Esophagus (tissue), 2 donors: ENCODE results near the gene NFIA. TPM values are rescaled to one million over a fixed set of nuclear protein-coding genes. Genes with fewer than 3 reads are reported as not detected.
"Not testable (repeated sequence)": the region's sequence is repeated elsewhere in the genome, so short reads cannot be mapped to it uniquely, and the experiment has no call there.

Experiments used
- H3K27ac ChIP-seq, 2 donors: one replicate each; pipeline ENCODE4 v1.5.1; 2013; ENCODE audit warnings: low read depth in 2 of 2, mild to moderate bottlenecking in 2 of 2, inconsistent platforms in 1 of 2, low read length in 1 of 2, moderate library complexity in 1 of 2
- H3K27me3 ChIP-seq, 2 donors: one replicate each; pipeline ENCODE4 v1.6.1; 2013; ENCODE audit warnings: low read length in 2 of 2, control low read depth in 1 of 2, mild to moderate bottlenecking in 1 of 2; ENCODE audit not compliant: insufficient read depth in 2 of 2, control insufficient read depth in 1 of 2
- H3K36me3 ChIP-seq, 2 donors: one replicate each; pipeline ENCODE4 v1.6.1; 2013; ENCODE audit warnings: low read length in 1 of 2; ENCODE audit not compliant: control insufficient read depth in 2 of 2, insufficient read depth in 2 of 2
- H3K4me1 ChIP-seq, 2 donors: one replicate each; pipeline ENCODE4 v1.6.1; 2013; ENCODE audit warnings: low read length in 1 of 2; ENCODE audit not compliant: control insufficient read depth in 2 of 2, insufficient read depth in 2 of 2
- H3K4me3 ChIP-seq, 2 donors: one replicate each; pipeline ENCODE4 v1.5.1; 2013; ENCODE audit warnings: low read length in 2 of 2, mild to moderate bottlenecking in 2 of 2, low read depth in 1 of 2, moderate library complexity in 1 of 2
- H3K9me3 ChIP-seq, 2 donors: one replicate each; pipeline ENCODE4 v1.6.1; 2013; ENCODE audit warnings: mild to moderate bottlenecking in 2 of 2, low read depth in 1 of 2, low read length in 1 of 2, moderate library complexity in 1 of 2; ENCODE audit not compliant: control insufficient read depth in 2 of 2, insufficient read depth in 1 of 2
- WGBS, 2 donors: extraction: QIAGEN DNeasy Blood & Tissue Kit; methylation state at CpG; one replicate each; pipeline ENCODE4 v1.1.7; 2013; 5-methylcytosine and 5-hydroxymethylcytosine counted together
- polyA plus RNA-seq, 2 donors: library from polyadenylated mRNA; stranded (reverse); fragments of 200-250 nt; gene quantifications; one replicate each; pipeline ENCODE4 v1.2.3, GENCODE V29; 2013
- donor health status: healthy with polysubstance abuse.
- donor health status: Bipolar disorder and iron deficiency.

Gene NFIA
- polyA plus RNA-seq, 2 donors, result 9.0 to 11.0 TPM

DNA sequence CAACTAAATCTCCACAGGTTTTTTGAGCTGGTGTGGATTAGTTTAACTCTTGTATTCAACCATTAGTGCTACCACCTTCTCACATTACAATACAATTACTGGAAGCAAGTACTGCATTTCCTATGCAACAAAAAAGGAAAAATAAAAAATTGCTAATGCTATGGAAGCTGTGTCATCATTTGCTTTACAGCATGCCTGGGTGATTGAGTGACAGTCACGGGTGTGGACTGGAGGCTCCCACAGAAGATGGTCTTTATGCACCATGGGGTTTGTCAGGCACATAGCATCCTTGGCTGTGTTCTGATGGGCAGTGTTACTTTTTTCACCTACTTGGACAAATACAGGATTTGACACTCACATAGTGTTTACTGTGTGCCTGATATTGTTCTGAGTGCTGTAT lies 380.3 kb downstream of the NFIA start:
- no peaks in the 10 kb centered on the region for H3K4me1 ChIP-seq
- no peaks in the 10 kb centered on the region for H3K9me3 ChIP-seq
- H3K27me3 ChIP-seq, result no peaks in the 10 kb centered on the region
- 95 to 96% methylated on average over 1 of the region's 1 CpG for WGBS, 2 donors
- H3K36me3 ChIP-seq, result no peaks in the 10 kb centered on the region
- no peak overlapping the region for H3K27ac ChIP-seq
- H3K4me3 ChIP-seq, result no peak overlapping the region

DNA sequence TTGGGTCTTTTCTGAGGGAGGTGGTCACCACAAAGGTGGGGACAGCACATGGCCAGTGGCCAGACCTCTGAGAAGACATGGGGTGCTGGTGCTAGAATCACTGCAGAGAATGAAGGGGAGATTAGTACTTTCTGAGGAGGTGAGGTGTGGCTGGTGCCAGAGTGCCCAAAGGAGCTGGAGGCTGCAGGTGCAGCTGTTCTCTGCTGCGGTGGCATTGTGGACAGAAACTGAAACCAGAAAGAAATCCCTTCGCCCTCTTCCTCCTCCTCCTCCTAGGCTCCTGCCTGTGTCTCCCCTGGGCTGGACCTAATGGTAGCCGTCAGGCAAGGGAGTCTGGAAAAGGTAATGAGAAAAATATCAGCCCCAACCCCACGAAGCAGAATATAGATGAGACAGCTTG lies 380.9 kb downstream of the NFIA start:
- WGBS, 2 donors, result 66 to 78% methylated on average over 4 of the region's 4 CpGs

DNA sequence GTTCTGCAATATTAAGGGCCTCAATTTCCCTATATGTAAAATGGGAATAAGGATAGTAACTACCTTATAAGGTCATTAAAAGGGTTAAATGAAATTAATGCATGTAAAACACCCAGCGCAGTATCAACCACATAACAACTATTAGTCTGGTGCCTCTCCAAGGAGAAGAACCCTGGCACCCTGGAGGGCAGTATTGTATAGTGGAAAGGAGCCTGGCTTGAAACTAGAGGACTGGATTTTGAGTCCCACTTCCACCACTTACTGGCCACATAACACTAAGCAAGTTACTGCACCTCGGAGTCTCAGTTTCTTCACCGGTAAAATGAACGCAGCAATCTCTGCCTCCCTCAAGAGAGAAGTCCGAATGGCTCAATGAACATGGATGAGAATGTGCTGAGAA lies 385.5 kb downstream of the NFIA start:
- H3K4me3 ChIP-seq, H3K27me3 ChIP-seq, H3K36me3 ChIP-seq, H3K9me3 ChIP-seq, H3K4me1 ChIP-seq, H3K27ac ChIP-seq: not testable (repeated sequence)
- 95 to 96% methylated on average over 5 of the region's 5 CpGs for WGBS, 2 donors

More for the DNA sequence above, 380.9 kb downstream of the NFIA start:
- no peaks in the 10 kb centered on the region for H3K27me3 ChIP-seq
- H3K4me3 ChIP-seq, result no peak overlapping the region
- H3K4me1 ChIP-seq, result no peaks in the 10 kb centered on the region
- H3K27ac ChIP-seq, result no peak overlapping the region
- H3K9me3 ChIP-seq, result no peaks in the 10 kb centered on the region
- H3K36me3 ChIP-seq, result no peaks in the 10 kb centered on the region

DNA sequence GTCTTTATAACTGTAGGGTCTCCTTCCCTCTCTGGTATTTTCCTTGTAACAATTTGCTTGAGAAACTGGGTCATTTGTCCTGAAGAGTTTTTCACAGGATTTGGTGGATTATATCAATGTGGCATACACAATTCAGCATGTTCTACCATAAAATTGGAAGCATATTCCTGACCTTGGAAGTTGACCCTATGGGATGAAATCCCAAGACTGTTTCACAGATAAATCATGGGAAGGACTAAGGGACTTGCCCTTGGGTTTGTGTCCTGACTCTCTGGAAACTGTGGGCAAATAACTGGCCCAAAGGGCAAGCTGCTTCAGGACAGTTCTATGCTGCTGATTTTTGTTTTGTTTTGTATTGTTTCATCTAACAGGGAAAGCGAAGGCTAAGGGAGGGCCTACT lies 387.0 kb downstream of the NFIA start:
- WGBS, 2 donors, result 81 to 95% methylated on average over 1 of the region's 1 CpG

GRCh38 chr1:61472876-61473275 lies 390.5 kb downstream of the NFIA start:
- Histone ChIP-seq H3K36me3 (no peaks in the 10 kb centered on the region), H3K9me3 (no peaks in the 10 kb centered on the region), H3K27me3 (no peaks in the 10 kb centered on the region), H3K4me1 (peaks cover 0 to 3% of the 10 kb centered on the region in 2 donors), H3K4me3 (no peak overlapping the region), H3K27ac (peak overlapping the region in 1 of 2 donors; percentile 37)
- WGBS, 2 donors, result 36 to 41% methylated on average over 3 of the region's 3 CpGs

More for the DNA sequence above, 387.0 kb downstream of the NFIA start:
- Histone ChIP-seq H3K4me1 (no peaks in the 10 kb centered on the region), H3K36me3 (no peaks in the 10 kb centered on the region), H3K27ac (no peak overlapping the region), H3K27me3 (no peaks in the 10 kb centered on the region), H3K9me3 (no peaks in the 10 kb centered on the region), H3K4me3 (no peak overlapping the region)

DNA sequence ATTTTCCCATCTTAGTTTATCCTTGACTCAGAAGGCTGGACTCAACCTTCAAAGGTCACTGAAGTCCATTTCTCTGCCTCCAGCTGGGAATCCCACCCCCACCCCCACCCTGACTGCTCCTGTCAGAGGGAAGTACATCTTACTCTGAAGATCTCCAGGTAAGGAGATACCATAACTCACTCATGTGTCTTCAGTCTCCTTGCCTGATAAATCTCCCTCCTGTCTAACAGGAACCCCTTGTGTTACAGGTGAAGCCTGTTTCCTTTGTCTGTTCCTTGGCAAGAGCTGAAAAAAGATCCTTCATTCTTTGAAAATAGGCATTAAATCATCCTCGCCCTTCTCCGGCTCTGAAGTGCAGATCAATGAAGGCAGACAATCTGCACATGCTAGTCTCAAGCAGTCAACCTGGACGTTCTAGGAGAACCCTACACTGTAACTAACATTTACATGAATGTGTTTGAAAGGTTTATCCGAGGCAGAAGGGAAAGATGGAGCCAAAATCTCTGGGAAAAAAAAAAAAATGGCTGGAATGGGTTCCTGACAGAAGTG lies 392.0 kb downstream of the NFIA start:
- Histone ChIP-seq H3K4me3 (no peak overlapping the region), H3K4me1 (peaks cover 0 to 3% of the 10 kb centered on the region in 2 donors), H3K9me3 (no peaks in the 10 kb centered on the region), H3K36me3 (no peaks in the 10 kb centered on the region), H3K27me3 (no peaks in the 10 kb centered on the region), H3K27ac (peak overlapping the region in 1 of 2 donors; percentile 40)
- WGBS, 2 donors, result 47 to 59% methylated on average over 4 of the region's 4 CpGs

- H3K4me1 ChIP-seq, result peaks cover 0 to 3% of the 10 kb centered on the region in 2 donors
- H3K27ac ChIP-seq, result no peak overlapping the region
- no peak overlapping the region for H3K4me3 ChIP-seq
- WGBS, 2 donors, result 88% methylated on average over 3 of the region's 3 CpGs
- H3K36me3 ChIP-seq, result no peaks in the 10 kb centered on the region
- H3K27me3 ChIP-seq, result no peaks in the 10 kb centered on the region
- no peaks in the 10 kb centered on the region for H3K9me3 ChIP-seq
Observed at GRCh38 chr1:61474963-61475362, 392.6 kb downstream of the NFIA start.

GRCh38 chr1:61477301-61477700 lies 394.9 kb downstream of the NFIA start:
- Histone ChIP-seq H3K4me1 (peaks cover 0 to 3% of the 10 kb centered on the region in 2 donors), H3K9me3 (no peaks in the 10 kb centered on the region), H3K27me3 (no peaks in the 10 kb centered on the region), H3K36me3 (no peaks in the 10 kb centered on the region), H3K27ac (no peak overlapping the region), H3K4me3 (no peak overlapping the region)
- WGBS, 2 donors, result 85 to 90% methylated on average over 7 of the region's 7 CpGs

DNA sequence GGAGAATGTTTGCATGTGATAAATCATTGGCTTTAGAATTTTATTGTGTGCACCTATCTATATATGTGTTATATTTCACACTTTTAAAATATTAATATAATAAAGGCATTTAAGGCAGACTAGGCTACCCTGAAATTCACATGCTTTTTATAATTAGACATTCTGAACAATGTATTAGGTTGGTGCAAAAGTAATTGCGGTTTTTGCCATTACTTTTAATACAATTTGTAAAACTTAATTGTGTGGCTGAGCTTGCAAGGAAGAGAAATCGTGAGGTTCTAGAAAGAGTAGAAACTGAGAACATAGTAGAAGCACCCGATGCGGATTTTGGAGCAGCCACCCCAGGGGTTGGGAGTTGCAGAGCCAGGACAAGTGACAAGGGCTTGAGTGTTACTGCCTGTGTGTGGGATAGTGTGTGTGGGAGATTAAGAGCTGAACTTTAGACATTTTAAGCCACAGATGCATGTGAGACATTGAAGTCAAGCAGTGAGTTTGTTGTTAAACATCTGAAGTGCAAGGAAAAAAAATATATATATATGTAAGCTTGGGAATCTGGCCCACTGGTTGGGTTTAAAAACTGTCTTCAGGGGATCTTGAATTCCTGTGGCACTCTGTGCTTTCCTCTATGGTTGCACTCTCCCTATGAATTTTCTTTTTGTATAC lies 398.0 kb downstream of the NFIA start:
- no peaks in the 10 kb centered on the region for H3K27me3 ChIP-seq
- WGBS, 2 donors, result 73 to 74% methylated on average over 4 of the region's 4 CpGs
- H3K27ac ChIP-seq, result peak overlapping the region in 1 of 2 donors; percentile 51
- no peaks in the 10 kb centered on the region for H3K9me3 ChIP-seq
- no peaks in the 10 kb centered on the region for H3K36me3 ChIP-seq
- peaks cover 0 to 3% of the 10 kb centered on the region in 2 donors for H3K4me1 ChIP-seq
- no peak overlapping the region for H3K4me3 ChIP-seq

GRCh38 chr1:61481315-61481715 lies 399.0 kb downstream of the NFIA start:
- peak overlapping the region; percentile 66 to 95 for H3K27ac ChIP-seq

More at GRCh38 chr1:61481315-61481715, 399.0 kb downstream of the NFIA start:
- no peaks in the 10 kb centered on the region for H3K9me3 ChIP-seq
- H3K36me3 ChIP-seq, result no peaks in the 10 kb centered on the region
- H3K27me3 ChIP-seq, result no peaks in the 10 kb centered on the region
- 23 to 34% methylated on average over 3 of the region's 3 CpGs for WGBS, 2 donors
- peaks cover 0 to under 1% of the 10 kb centered on the region in 2 donors for H3K4me1 ChIP-seq
- H3K4me3 ChIP-seq, result no peak overlapping the region
